ENCODE data around the gene SPAG4. TPM values are rescaled to one million over a fixed set of nuclear protein-coding genes. Genes with fewer than 3 reads are reported as not detected.

The SPAG4 gene
- total and polyA plus RNA-seq, 8 donors: 32.2 to 65.9 (median 38.2) TPM

DNA sequence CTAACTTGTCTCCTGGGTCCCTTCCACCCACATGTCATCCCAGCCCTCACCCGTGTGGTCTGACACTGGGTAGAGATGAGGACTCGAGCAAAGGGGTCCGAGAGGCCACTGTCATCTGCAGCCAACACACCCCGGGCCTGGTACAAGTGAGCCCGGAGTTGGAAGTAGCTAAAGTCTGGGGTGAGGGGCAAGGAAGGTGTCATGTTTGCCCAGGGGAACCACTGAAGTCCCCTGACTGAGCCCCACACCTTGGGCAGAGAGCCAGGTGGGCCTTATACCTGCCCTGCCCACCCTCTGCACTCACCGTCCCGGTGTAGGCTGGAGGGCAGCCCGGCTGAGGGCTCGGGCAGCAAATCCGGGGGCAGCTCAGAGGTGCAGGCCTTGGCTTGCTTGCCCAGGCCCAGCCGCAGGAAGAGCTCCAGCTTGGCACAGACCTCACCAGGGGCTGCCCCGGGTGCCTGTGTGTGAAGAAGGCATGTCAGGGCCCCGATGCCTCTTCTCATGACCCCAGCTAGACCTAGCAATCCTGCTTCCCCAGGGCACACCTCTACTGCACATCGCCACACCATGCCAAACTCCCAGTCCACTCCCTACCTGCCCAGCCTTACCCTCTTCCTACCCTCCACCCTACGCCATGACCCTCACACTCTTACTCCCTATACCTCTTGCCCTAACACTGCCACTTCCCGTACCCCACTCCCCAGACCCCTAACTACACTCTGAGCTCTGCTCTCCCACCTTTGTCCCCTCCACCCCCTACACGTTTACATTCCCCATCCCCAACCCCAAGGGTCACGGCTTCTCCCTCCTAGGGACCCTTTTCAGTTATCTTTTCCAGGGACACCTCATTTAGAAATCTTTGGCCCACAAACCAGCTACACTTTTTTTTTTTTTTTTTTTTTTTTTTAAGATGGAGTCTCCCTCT, 31.7 kb upstream of the SPAG4 start:
- no peak for ATAC-seq
- no peak for FAIRE-seq
- Histone ChIP-seq H3K27me3 (no peaks in the 10 kb centered on the region), H3K36me3 (no peaks in the 10 kb centered on the region), H3K4me3 (no peak overlapping the region), H3K4me1 (no peaks in the 10 kb centered on the region), H3K27ac (no peak overlapping the region), H3K9me3 (no peaks in the 10 kb centered on the region)
- intact Hi-C loops (cut with DNase I): no loop called here
- peak in 1 of 6 donors; percentile 38 for DNase-seq
- 87 to 93% methylated on average over 18 of the region's 18 CpGs for WGBS, 2 donors
- TF ChIP-seq, protein P1, sequence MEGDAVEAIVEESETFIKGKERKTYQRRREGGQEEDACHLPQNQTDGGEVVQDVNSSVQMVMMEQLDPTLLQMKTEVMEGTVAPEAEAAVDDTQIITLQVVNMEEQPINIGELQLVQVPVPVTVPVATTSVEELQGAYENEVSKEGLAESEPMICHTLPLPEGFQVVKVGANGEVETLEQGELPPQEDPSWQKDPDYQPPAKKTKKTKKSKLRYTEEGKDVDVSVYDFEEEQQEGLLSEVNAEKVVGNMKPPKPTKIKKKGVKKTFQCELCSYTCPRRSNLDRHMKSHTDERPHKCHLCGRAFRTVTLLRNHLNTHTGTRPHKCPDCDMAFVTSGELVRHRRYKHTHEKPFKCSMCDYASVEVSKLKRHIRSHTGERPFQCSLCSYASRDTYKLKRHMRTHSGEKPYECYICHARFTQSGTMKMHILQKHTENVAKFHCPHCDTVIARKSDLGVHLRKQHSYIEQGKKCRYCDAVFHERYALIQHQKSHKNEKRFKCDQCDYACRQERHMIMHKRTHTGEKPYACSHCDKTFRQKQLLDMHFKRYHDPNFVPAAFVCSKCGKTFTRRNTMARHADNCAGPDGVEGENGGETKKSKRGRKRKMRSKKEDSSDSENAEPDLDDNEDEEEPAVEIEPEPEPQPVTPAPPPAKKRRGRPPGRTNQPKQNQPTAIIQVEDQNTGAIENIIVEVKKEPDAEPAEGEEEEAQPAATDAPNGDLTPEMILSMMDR (IDR thresholded peaks at IDR 0.05): no peak

DNA sequence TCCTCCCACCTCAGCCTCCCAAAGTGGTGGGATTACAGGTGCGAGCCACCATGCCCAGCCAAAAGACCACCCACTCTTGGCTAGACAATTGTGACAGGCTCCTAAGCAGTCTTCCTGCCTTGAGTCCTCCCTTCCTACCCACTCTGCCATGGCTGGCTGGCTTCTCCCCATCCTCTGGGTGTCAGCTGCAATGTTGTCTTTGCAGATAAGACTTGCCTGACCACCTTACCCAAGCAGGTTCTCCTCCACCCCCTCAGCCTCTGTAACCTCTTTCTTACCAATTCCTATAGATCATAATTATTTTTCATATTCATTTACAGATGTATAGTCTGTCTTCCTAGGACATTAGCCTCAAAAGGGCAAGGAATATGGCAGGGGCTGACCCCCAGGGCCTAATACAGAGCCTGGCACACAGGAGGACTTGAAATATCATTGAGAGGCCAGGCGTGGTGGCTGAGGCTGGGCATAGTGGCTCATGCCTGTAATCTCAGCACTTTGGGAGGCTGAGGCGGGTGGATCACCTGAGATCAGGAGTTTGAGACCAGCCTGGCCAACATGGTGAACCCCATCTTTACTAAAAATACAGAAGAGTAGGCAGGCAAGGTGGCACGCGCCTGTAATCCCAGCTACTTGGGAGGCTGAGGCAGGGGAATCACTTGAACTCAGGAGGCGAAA, 28.7 kb upstream of the SPAG4 start:
- ATAC-seq: no peak

DNA sequence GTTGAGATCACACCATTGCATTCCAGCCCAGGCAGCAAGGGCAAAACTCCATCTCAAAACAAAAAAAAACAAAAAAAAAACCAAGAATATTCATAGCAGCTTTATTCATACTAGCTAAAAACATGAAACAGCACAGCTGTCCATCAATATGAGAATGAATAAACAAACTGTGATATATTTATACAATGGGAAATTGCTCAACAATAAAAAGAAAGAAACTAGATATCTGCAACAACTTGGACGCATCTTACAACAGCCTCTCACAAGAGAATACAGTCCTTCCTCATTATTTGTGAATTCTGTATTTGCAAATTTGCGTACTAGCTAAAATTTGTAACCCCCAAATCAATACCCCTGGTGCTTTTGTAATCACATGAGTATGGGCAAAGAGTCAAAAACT, 28.2 kb upstream of the SPAG4 start:
- TF ChIP-seq, protein P1 (IDR thresholded peaks at IDR 0.05): no peak
- Histone ChIP-seq H3K27me3 (no peaks in the 10 kb centered on the region), H3K4me1 (no peaks in the 10 kb centered on the region), H3K27ac (no peak overlapping the region), H3K4me3 (no peak overlapping the region), H3K36me3 (no peaks in the 10 kb centered on the region), H3K9me3 (no peaks in the 10 kb centered on the region)
- no peak for ATAC-seq
- 75 to 81% methylated on average over 2 of the region's 2 CpGs for WGBS, 2 donors
- DNase-seq: no peak
- FAIRE-seq: no peak
- intact Hi-C loops (cut with DNase I): no loop called here

More for the DNA sequence above, 28.7 kb upstream of the SPAG4 start:
- Histone ChIP-seq H3K27ac (no peak overlapping the region), H3K36me3 (no peaks in the 10 kb centered on the region), H3K4me1 (no peaks in the 10 kb centered on the region), H3K4me3 (no peak overlapping the region), H3K9me3 (no peaks in the 10 kb centered on the region), H3K27me3 (no peaks in the 10 kb centered on the region)
- DNase-seq (peak in 1 of 6 donors; percentile 25), FAIRE-seq (no peak)
- WGBS, 2 donors: 88 to 94% methylated on average over 6 of the region's 6 CpGs
- intact Hi-C loops (cut with DNase I): no loop called here
- TF ChIP-seq, protein P1 (IDR thresholded peaks at IDR 0.05): no peak

DNA sequence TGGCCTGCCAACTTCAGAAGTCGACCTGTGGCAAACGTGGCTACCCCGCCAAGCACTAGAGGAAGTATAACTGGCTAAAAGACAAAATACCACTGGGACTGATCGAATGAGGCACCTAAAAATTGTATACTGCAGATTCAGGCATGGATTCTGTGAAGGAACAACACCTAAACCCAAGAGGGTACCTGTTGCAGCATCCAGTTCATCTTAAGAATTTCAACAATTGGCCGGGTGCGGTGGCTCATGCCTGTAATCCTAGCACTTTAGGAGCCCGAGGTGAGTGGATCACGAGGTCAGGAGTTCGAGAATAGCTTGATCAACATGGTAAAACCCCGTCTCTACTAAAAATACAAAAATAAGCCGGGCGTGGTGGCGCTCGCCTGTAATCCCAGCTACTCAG, 27.2 kb upstream of the SPAG4 start:
- no peak for ATAC-seq
- DNase-seq: peak in 1 of 6 donors; percentile 11
- Histone ChIP-seq H3K4me1 (no peaks in the 10 kb centered on the region), H3K36me3 (no peaks in the 10 kb centered on the region), H3K27ac (no peak overlapping the region), H3K4me3 (no peak overlapping the region), H3K27me3 (no peaks in the 10 kb centered on the region), H3K9me3 (no peaks in the 10 kb centered on the region)
- intact Hi-C loops (cut with DNase I): no loop called here
- FAIRE-seq: no peak
- 80 to 88% methylated on average over 14 of the region's 14 CpGs for WGBS, 2 donors
- TF ChIP-seq, protein P1 (IDR thresholded peaks at IDR 0.05): no peak
